Mesenchymal stem cell (in vitro differentiated cells and primary cell): Measurements from ENCODE around the gene ACO2.

Experiments used
- DNase-seq: peaks from one replicate; pipeline ENCODE4 v3.0.0-alpha.2; 2013
- H2AFZ ChIP-seq: one replicate; pipeline ENCODE4 v1.6.1; 2013; ENCODE audit warnings: low read depth, mild to moderate bottlenecking, control low read depth, inconsistent platforms, low read length, moderate library complexity
- H2AK5ac ChIP-seq: 2 replicates; pipeline ENCODE4 v1.6.1; 2013; ENCODE audit warnings: low read length, moderate library complexity, mild to moderate bottlenecking, inconsistent platforms; ENCODE audit not compliant: severe bottlenecking
- H2BK120ac ChIP-seq: one replicate; pipeline ENCODE4 v1.6.1; 2013; ENCODE audit warnings: low read depth, mild to moderate bottlenecking, inconsistent platforms, low read length, moderate library complexity
- H2BK12ac ChIP-seq, 2 experiments: one replicate each; pipeline ENCODE4 v1.6.1; 2013; ENCODE audit warnings: inconsistent platforms in 2 of 2, low read length in 2 of 2, mild to moderate bottlenecking in 2 of 2, moderate library complexity in 2 of 2, control low read depth in 1 of 2
- H2BK15ac ChIP-seq: one replicate; pipeline ENCODE4 v1.6.1; 2013; ENCODE audit warnings: mild to moderate bottlenecking, low read depth, inconsistent platforms; ENCODE audit not compliant: poor library complexity, severe bottlenecking
- H2BK5ac ChIP-seq: 2 replicates; pipeline ENCODE4 v1.6.1; 2013; ENCODE audit warnings: low read depth, mild to moderate bottlenecking, low read length, control low read depth, inconsistent platforms; ENCODE audit not compliant: poor library complexity, severe bottlenecking
- H3K14ac ChIP-seq, 2 experiments: one replicate each; pipeline ENCODE4 v1.6.1; 2013; ENCODE audit warnings: inconsistent platforms in 2 of 2, low read length in 2 of 2, control low read depth in 1 of 2, mild to moderate bottlenecking in 1 of 2, moderate library complexity in 1 of 2
- H3K18ac ChIP-seq, 2 experiments: one replicate each; pipeline ENCODE4 v1.6.1; 2013; ENCODE audit warnings: inconsistent platforms in 2 of 2, low read length in 2 of 2, control low read depth in 1 of 2, low read depth in 1 of 2, mild to moderate bottlenecking in 1 of 2
- H3K23ac ChIP-seq, 2 experiments: one replicate each; pipeline ENCODE4 v1.6.1; 2013; ENCODE audit warnings: inconsistent platforms in 2 of 2, low read length in 2 of 2, mild to moderate bottlenecking in 2 of 2, moderate library complexity in 2 of 2, control low read depth in 1 of 2
- H3K27ac ChIP-seq: 2 replicates; pipeline ENCODE4 v1.5.1; 2013; ENCODE audit warnings: mild to moderate bottlenecking, moderate library complexity, low read length, control low read depth, inconsistent platforms; ENCODE audit not compliant: poor library complexity, severe bottlenecking
- H3K27me3 ChIP-seq, 2 experiments: 2 replicates each; pipeline versions ENCODE4 v1.6.1 to v1.7.0; 2013; ENCODE audit warnings: low read length in 2 of 2, mild to moderate bottlenecking in 2 of 2, moderate library complexity in 2 of 2, control low read depth in 1 of 2, inconsistent platforms in 1 of 2; ENCODE audit not compliant: control insufficient read depth in 1 of 2, insufficient read depth in 1 of 2
- H3K36me3 ChIP-seq, 2 experiments: 2 replicates each; pipeline versions ENCODE4 v1.6.1 to v1.7.0; 2013; ENCODE audit warnings: low read length in 2 of 2, control low read depth in 1 of 2, inconsistent platforms in 1 of 2, low read depth in 1 of 2, mild to moderate bottlenecking in 1 of 2; ENCODE audit not compliant: insufficient read depth in 2 of 2, control insufficient read depth in 1 of 2
- H3K4ac ChIP-seq, 2 experiments: one replicate each; pipeline ENCODE4 v1.6.1; 2013; ENCODE audit warnings: inconsistent platforms in 2 of 2, low read length in 2 of 2, mild to moderate bottlenecking in 2 of 2, moderate library complexity in 2 of 2, control low read depth in 1 of 2, low read depth in 1 of 2
- H3K4me1 ChIP-seq: 2 replicates; pipeline ENCODE4 v1.6.1; 2013; ENCODE audit warnings: low read depth, low read length, control low read depth; ENCODE audit not compliant: control insufficient read depth, insufficient read depth
- H3K4me2 ChIP-seq: 2 replicates; pipeline ENCODE4 v1.6.1; 2013; ENCODE audit warnings: low read length, mild to moderate bottlenecking, inconsistent platforms; ENCODE audit not compliant: poor library complexity, severe bottlenecking
- H3K4me3 ChIP-seq, 2 experiments: 2 replicates each; pipeline versions ENCODE4 v1.5.1 to v1.7.0; 2013; ENCODE audit warnings: low read length in 2 of 2, mild to moderate bottlenecking in 2 of 2, control low read depth in 1 of 2, low read depth in 1 of 2; ENCODE audit not compliant: insufficient read depth in 1 of 2
- H3K79me1 ChIP-seq: replicated peaks from 2 replicates; pipeline ENCODE4 v1.6.1; 2013; ENCODE audit warnings: mild to moderate bottlenecking, control low read depth, low read length, inconsistent platforms; ENCODE audit not compliant: poor library complexity, severe bottlenecking
- H3K9ac ChIP-seq: 2 replicates; pipeline ENCODE4 v1.7.0; 2013; ENCODE audit warnings: mild to moderate bottlenecking, low read length, moderate library complexity
- H3K9me3 ChIP-seq: 2 replicates; pipeline ENCODE4 v1.7.0; 2013; ENCODE audit warnings: mild to moderate bottlenecking, low read length; ENCODE audit not compliant: control insufficient read depth
- H4K8ac ChIP-seq: one replicate; pipeline ENCODE4 v1.6.1; 2013; ENCODE audit warnings: inconsistent platforms, mild to moderate bottlenecking, low read length, moderate library complexity
- H4K91ac ChIP-seq: one replicate; pipeline ENCODE4 v1.6.1; 2013; ENCODE audit warnings: mild to moderate bottlenecking, low read length, inconsistent platforms
- WGBS: methylation state at CpG from one replicate; pipeline ENCODE4 v1.1.7; 2013; ENCODE audit warnings: mixed read lengths; 5-methylcytosine and 5-hydroxymethylcytosine counted together

The ACO2 gene

DNA sequence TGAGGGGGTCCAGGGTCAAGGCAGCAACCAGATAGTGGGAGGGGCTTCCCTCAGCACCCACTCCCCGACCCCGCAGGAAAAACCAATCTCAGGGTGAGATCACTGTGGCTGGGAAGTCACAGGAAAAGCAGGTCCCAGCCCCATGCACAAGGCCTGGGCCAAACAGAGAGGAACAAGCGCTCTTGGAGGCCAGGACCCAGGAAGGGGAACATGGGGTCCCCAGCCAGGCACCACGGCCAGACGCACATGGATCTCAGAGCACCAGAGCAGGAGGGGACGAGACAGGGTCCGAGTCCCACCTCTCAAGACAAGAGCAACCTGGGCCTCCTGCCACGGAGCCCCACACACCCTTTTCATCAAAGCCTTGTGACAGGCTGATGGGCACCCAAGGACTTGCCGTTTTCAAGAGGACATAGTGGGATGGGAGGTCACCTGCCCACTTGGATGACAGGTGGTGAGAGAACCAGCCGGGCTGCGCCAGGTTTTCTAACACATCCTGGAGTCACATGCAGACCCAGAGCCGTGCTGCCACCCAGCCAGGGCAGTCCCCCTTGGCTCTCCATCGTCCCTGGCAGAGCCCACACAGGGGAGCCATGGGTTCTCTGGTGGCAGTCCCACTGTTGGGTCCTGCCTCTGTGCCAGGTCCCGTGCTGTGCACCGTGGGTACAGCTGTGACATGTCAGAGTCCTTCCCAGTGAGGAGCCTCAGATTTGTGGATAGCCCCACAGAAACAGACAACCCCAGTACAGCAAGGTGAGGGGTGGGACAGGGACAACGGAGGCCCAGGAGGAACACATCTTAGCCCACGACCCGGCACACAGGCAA lies 62.2 kb downstream of the ACO2 start:
- Histone ChIP-seq H2AK5ac (no peak overlapping the region), H3K4me1 (peaks cover 14% of the 10 kb centered on the region), H3K27ac (no peak overlapping the region), H3K14ac (no peak overlapping the region), H3K4me2 (no peak overlapping the region), H3K4me3 (no peak overlapping the region), H3K36me3 (peaks cover 79 to 81% of the 10 kb centered on the region in 2 experiments), H3K79me1 (peaks cover 38% of the 10 kb centered on the region), H3K27me3 (no peaks in the 10 kb centered on the region), H3K23ac (no peak overlapping the region), H2BK15ac (no peak overlapping the region), H3K18ac (no peak overlapping the region), H2BK120ac (no peak overlapping the region), H2AFZ (no peak overlapping the region), H2BK5ac (no peak overlapping the region), H3K9me3 (no peaks in the 10 kb centered on the region), H4K91ac (no peak overlapping the region), H3K4ac (no peak overlapping the region), H2BK12ac (no peak overlapping the region), H4K8ac (no peak overlapping the region), H3K9ac (peak overlapping the region; percentile 12)
- no peak for DNase-seq
- WGBS, result 95% methylated on average over 18 of the region's 18 CpGs

GRCh38 chr22:41531715-41532477 lies 63.0 kb downstream of the ACO2 start:
- H2AFZ ChIP-seq, result no peak overlapping the region
- no peak overlapping the region for H2BK15ac ChIP-seq
- H4K91ac ChIP-seq, result no peak overlapping the region
- H3K36me3 ChIP-seq, result peaks cover 71 to 74% of the 10 kb centered on the region in 2 experiments
- peaks cover 11% of the 10 kb centered on the region for H3K4me1 ChIP-seq
- H3K18ac ChIP-seq, result no peak overlapping the region
- no peak overlapping the region for H2BK120ac ChIP-seq
- no peak overlapping the region for H2BK5ac ChIP-seq
- peak overlapping the region; percentile 12 for H3K9ac ChIP-seq
- no peak overlapping the region for H3K27ac ChIP-seq
- H3K79me1 ChIP-seq, result peaks cover 39% of the 10 kb centered on the region
- H3K27me3 ChIP-seq, result no peaks in the 10 kb centered on the region
- H2BK12ac ChIP-seq, result no peak overlapping the region
- H4K8ac ChIP-seq, result no peak overlapping the region
- H3K23ac ChIP-seq, result no peak overlapping the region
- H3K4me3 ChIP-seq, result no peak overlapping the region
- H3K9me3 ChIP-seq, result no peaks in the 10 kb centered on the region
- H3K14ac ChIP-seq, result no peak overlapping the region
- WGBS, result 93% methylated on average over 17 of the region's 17 CpGs
- no peak overlapping the region for H3K4ac ChIP-seq
- no peak overlapping the region for H2AK5ac ChIP-seq
- no peak for DNase-seq
- H3K4me2 ChIP-seq, result no peak overlapping the region

- no peak overlapping the region for H2AFZ ChIP-seq
- no peak overlapping the region for H3K4me3 ChIP-seq
- peak; percentile 65 for DNase-seq
Measured at GRCh38 chr22:41532908-41533825, 64.2 kb downstream of the ACO2 start.

More at GRCh38 chr22:41532908-41533825, 64.2 kb downstream of the ACO2 start:
- Histone ChIP-seq H3K4ac (no peak overlapping the region), H3K9me3 (no peaks in the 10 kb centered on the region), H2AK5ac (peak overlapping the region; percentile 46), H3K18ac (no peak overlapping the region), H4K8ac (peak overlapping the region; percentile 53), H3K27ac (no peak overlapping the region), H3K79me1 (peaks cover 47% of the 10 kb centered on the region), H3K36me3 (peaks cover 64 to 68% of the 10 kb centered on the region in 2 experiments), H4K91ac (no peak overlapping the region), H3K14ac (no peak overlapping the region), H3K27me3 (no peaks in the 10 kb centered on the region), H2BK15ac (no peak overlapping the region), H3K9ac (no peak overlapping the region), H2BK120ac (no peak overlapping the region), H3K23ac (no peak overlapping the region), H2BK12ac (peak overlapping the region in 1 of 2 experiments; percentile 47), H3K4me1 (peaks cover 11% of the 10 kb centered on the region), H3K4me2 (no peak overlapping the region), H2BK5ac (no peak overlapping the region)
- 63% methylated on average over 19 of the region's 19 CpGs for WGBS
